DMS53 treated with DMSO at 0.1 percent for 48 hours (cell line): Measurements from ENCODE around the gene GPR152.
"Not testable (repeated sequence)": the region's sequence is repeated elsewhere in the genome, so short reads cannot be mapped to it uniquely, and the experiment has no call there.

ENCODE experiments used
- DNase-seq: peaks from one replicate; lab custom pipeline; 2025; ENCODE audit not compliant: unreplicated experiment; lab: John Stamatoyannopoulos, UW

The GPR152 gene

DNA sequence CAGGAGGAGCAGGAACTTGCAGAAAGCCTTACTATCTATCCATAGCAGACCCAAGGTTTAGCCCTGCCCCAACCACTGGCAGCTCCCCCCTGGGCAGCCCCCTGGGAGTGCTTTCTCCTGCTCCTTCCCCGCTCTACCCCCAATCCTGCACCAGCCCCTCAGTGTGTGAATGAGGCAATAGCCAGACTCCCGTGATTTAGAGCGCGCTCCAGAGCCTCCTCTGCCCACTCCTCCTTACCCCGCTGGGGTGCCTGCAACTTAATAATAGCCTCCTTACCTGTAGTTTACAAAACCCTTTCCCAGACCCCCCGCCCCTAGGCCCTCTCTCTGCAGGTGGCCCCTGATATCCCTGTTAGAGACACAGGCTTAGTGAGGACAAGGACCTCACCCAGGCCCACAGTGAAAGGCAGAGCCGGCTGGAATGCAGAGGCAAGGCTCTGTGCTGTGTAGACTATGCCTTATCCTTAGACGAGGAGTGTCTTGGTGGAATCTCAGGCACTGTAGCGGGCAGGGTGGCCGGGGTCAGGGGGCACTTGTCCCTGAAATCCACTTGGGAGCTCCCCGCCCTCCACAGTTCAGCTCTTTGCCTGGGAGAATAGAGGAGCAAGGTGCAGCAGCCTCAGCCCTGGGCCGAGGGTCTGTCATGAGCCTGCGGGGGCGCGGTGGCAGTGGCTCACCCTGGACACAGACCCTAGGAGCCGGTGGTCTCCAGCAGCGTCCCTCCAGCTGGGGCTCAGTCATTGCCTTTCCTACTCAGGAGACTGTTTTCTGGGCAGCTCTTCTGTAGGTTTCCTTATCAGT, 41.3 kb downstream of the GPR152 start:
- DNase-seq, result no peak

DNA sequence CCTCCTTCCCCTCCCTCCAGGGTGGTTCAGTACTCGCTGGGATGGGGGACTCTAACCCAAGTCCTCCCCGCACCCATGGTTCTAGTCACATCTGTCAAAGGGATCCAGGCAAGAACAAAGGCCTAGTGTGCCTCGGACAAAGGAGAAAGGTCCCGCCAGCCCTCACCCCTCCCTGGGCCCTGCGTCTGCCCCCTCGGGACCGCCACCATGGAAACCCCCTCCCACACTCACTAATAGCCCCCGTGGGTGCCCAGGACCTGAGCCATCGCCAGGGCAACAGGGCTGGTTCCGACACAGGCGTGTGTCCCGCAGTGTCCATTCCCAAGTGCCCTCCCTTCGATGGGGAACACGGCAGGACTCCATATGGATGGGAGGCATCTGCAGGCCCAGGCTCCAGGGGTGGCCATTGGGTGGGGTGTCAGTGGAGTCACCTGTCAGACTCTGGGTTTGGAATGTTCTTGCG, 42.1 kb downstream of the GPR152 start:
- DNase-seq, result no peak

DNA sequence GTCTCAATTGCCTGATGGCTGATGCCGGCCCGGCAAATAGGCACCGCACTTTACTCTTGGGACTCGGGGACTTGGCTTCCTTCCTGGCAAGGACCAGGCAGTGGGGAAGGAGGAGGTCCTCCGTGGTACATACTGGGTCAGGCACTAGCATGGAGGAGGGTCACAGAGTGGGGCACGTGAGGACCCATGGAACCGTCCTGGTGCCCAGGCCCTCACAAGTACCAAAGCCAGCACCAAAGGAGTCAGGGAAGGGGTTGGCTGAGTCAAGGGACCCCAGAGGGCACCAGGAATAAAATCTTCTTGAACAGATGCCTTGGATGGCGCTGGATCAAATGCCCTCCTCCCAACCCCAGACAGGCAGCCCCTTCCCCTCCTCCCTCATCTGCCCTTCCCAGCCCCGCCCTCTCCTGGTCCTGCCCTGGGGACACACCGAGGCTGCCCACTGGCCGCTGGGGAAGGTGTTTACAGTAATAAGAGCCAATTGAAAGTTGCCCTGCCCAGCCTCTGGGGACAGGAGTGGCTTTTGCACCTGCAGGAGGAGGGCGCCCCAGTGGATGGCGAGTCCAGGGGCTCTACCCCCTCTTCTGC, 42.7 kb downstream of the GPR152 start:
- peak; percentile 19 for DNase-seq

DNA sequence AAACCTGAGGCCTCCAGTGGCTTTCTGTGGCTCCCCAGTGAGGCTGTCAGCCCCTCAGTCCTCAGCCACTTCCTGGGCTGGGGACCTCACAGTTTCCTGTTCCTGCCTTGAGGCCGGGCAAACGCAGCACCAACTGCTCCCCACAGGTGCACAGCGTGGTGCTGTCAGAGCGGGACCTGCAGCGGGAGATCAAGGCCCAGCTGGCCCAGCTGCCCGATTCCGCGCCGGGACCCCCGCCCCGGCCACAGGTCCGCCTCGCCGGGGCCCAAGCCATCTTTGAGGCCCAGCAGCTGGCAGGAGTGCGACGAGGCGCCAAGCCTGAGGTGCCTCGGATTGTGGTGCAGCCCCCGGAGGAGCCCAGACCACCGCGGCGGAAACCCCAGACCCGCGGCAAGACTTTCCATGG, 43.3 kb downstream of the GPR152 start:
- DNase-seq, result no peak

DNA sequence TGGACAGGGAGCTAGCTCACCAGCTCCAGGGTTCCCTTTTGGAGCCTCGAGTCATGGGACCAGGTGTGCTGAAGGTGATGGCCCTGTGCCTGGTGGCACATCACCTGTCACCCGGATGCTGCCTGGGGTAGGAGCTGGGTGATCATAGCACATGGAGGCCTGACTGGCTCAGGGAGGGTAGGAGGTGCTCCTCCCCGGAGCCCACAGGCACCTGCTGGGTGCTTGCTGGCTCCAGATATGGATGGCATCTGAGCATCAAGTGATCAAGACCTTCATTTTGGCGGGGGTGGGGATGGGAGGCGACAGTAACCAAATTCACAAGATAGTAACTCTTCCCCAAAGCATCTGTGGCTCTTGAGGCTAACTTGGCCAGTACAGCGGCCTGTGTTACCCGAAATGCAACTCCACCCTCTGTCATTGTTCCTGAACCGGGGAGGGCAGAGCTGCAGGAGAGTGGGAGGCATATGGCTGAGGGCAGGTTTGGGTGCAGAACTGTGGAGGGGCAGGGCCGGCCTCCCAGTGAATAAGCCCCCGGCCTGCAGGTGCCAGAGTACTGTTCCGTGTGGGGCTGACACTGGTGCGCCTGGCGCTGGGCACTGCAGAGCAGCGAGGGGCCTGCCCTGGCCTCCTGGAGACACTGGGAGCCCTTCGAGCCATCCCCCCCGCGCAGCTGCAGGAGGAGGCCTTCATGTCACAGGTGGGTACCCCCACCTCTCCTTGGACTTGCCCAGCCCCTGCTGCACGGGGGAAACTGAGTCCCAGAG, 43.9 kb downstream of the GPR152 start:
- no peak for DNase-seq

DNA sequence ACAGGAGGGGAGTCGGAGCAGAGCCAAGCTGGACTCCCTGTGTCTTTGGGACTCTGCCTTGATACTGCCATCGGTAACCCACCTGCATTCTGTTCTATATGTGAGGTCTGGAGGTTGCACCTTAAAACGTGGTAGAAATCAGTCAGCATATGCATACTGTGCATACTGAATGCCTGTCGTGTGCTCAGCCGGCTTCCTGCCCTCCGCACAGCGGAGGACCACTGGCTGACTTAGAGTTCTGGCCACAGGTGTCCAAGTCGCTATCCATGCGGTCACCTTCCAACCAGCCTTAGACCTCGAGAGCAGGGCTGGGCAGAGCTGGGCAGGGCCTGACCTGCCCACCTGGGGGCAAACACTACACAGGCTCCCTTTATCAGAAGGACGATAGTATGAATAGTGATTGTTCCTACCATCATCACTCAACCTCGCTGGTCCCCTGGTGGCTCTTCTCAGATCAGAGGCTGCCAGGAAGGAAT, 44.8 kb downstream of the GPR152 start:
- no peak for DNase-seq

DNA sequence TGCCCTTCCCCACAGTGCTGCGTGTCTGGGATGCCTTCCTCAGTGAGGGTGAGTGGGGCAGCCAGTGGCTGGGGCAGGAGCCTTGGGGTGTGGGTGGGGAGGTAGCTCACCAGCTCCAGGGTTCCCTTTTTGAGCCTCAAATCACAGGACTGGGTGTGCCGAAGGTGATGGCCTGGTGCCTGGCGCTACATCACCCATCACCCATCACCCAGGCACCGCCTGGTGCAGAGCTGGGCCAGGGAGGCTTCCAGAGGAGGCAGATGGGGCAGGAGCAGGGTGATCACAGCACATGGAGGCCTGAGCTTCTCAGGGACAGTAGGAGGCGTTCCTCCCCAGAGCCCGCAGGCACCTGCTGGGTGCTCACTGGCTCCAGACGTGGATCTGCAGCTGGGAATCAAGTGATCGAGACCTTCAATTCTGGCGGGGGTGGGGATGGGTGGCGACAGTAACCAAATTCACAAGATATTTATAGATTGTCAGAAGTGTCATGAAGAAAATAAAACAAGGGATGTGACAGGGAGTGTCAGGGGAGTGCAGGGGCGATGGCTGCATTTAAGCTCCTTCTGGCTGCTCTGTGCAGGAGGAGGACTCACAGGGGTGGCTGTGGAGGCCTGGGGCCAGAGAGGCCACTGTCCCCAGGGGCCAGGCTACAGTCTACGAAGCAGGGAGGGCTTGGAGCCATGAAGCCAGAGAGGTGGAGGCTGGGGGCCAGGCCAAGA, 45.4 kb downstream of the GPR152 start:
- DNase-seq, result no peak

DNA sequence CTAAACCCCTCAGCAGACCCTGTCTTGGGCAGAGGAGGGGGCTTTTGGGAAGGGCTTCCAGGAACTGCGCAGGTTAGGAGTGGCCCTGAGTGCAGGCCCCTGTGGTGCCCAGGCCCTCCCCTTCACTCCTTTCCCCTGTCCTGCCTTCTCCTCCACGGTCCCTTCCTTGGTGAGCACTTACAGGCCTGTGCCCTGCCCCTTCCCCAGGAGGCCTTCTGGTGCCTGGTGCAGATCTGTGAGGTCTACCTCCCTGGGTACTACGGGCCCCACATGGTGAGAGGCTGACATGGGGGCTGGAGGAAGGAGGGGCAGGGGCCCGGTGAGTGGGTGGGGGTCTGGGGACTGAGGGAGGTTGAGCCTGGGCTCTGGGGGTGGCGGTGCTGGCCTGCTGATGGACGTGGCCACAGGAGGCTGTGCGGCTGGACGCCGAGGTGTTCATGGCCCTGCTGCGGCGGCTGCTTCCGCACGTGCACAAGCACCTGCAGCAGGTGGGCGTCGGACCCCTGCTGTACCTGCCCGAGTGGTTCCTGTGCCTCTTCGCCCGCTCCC, 46.0 kb downstream of the GPR152 start:
- DNase-seq, result no peak

DNA sequence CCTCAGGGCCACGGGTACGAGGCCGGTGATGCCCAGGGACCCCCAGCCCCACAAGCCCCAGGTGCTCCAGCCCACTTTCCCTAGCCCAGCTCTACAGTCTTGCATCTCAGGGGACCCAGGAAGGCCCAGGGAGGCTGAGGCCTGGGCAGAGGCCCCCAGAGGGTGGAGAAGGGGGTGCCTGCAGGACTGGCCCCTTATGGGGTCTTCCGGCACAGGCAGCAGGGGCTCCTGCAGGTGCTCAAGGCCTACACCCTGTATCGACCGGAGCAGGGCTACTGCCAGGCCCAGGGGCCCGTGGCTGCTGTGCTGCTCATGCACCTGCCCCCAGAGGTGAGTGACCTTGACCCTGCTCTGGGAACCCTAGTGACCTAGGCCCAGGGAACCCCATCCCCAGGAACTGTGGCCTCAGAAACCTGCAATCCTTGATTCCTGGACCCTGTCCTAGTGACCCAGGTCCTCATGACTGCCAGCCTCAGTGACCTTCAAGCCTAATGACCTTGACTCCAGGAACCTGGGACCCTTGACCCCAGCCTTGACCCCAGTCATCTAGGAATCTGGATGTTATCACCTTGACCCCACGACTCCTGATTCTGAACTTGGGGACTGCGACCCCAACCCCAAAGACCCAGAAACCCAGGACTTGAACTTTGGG, 46.7 kb downstream of the GPR152 start:
- DNase-seq, result no peak

DNA sequence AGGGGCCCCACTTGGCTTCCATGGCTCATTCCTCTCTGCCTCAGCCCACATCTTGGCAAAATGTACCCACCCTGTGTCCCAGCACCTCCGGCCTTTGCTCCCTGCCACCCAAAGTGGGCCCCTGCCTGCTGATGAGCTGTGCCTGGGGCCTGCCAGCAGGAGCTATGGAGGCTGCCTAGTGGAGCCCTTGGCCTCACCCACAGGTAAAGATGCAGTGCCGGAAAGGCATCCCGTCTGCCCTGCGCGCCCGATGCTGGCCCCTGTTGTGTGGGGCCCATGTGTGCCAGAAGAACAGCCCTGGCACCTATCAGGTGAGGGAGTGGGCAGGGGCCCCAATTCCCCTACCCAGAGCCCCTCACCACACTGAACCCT, 47.3 kb downstream of the GPR152 start:
- DNase-seq, result no peak

DNA sequence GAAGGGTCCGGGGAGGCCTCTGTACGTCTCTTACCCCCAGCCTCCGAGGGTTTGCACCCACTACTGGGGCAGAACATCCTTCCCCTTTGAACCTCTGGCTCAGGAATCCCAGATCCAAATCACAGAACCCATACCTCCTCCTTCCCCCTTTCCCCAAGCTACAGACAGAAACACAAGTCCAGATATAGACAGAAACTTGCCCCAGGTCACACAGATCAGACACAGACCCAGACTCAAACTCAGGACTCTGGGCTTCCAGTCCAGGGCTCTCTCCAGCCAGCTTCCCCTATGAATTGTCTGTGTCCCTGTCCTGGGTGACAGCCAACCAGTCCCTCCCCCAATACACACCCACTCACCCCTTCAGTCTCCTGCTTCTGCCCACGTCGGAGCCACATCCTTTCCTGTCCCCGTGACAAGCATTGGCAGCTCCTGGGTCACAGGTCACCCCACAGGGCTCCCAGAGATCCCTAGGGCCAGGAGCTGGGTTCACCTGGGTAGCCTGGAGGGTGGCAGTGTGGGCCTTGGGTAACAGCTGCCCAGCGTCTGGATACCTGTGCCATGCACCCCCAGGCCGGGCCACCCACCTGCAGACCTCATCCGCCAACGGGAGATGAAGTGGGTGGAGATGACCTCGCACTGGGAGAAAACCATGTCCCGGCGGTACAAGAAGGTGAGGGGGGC, 47.9 kb downstream of the GPR152 start:
- no peak for DNase-seq

DNA sequence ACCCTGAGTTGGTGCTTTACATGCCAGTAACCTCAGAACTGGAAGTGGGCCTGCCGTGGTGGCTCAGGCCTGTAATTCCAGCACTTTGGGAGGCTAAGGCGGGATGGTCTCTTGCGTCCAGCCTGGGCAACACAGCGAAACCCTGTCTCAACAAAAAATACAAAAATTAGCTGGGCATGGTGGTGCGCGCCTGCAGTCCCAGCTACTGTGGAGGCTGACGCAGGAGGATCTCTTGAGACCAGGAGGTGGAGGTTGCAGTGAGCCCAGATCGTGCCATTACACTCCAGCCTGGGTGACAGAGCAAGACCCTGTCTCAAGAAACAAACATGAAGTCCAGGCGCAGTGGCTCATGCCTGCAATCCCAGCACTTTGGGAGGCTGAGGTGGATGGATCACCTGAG, 49.4 kb downstream of the GPR152 start:
- not testable (repeated sequence) for DNase-seq

DNA sequence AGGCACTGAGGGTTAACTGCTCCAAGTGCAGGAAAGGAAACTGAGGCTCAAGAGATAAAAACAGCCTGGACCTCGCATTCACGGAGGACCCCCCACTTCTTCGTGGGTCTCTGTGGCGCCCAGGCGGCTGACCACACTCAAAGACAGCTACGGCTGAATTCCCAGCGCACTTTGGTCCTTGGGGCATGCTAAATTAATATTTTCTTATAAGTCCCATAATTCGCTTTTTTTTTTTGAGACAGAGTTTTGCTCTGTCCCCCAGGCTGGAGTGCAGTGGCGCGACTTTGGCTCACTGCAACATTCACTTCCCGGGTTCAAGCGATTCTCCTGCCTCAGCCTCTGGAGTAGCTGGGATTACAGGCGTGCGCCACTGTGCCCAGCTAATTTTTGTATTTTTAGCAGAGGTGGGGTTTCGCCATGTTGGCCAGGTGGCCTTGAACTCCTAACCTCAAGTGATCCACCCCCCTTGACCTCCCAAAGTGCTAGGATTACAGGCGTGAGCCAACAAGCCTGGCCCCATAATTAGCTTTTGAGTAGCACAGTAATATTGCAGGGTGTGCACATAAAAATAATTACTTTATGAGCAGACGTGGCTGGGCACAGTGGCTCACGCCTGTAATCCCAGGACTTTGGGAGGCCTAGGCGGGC, 50.2 kb downstream of the GPR152 start:
- not testable (repeated sequence) for DNase-seq

DNA sequence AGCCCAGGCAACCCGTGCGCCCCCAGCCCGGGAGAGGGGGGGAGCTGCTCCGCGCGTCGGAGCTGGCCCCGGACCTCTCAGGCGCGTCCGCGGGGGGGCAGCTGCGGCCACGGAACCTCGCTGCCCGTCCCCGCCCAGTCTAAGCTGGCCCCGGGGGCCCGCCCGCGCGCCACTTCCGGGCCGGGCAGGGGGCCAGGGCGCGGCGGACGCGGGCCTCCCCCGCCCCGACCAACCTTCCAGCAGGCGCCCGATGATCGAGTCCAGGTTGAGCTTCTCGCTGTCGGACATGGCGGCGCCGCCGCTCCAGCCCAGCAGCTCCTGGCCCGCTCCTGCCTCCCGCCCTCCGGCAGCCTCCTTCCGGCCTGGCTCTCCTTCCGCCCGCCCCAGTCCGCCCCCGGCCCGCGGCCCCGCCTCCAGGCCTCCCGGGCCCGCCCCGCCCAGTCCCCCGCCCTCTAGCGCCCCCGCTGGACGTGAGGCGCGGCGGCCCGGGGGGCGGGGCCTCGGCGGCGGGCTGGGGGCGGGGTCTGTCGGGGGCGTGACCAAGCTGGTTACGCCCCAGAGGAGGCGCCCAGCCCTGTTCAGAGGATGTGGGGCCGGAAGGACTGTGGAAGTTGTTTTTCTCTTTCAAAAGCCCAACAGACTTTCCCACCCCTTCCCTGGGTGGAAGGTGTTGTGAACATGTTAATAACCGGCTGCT, 50.9 kb downstream of the GPR152 start, which contains the start of gene PPP1CA:
PPP1CA (minus strand) TSS at position 364 of the 697 bp plus-strand sequence; CDS start at position 288, 76 bp downstream.
- DNase-seq, result peak; percentile 86
